Activated CD4-positive, alpha-beta memory T cell treated with anti-CD3 and anti-CD28 coated beads, Interleukin-2, amount 10 ng/mL, durations not matched to agents 7 days and 5 days (primary cell): ENCODE data around the gene ZNF274. TPM values are rescaled to one million over a fixed set of nuclear protein-coding genes. Genes with fewer than 3 reads are reported as not detected.

ENCODE experiments used
- total RNA-seq, 2 experiments: library from RNA; stranded (reverse); gene quantifications; one replicate each; pipeline ENCODE4 v1.2.3, GENCODE V29; 2021

The ZNF274 gene
- total RNA-seq, 2 experiments from 2014 or later, result 27.0 to 29.2 TPM

Other genes with a start within 250 kb of the ZNF274 start
- gene ZNF418, start 247.7 kb upstream of the ZNF274 start, total RNA-seq, result 1 to 10 TPM; 3.0 to 3.7 TPM
- 1 to 10 TPM; 5.8 to 6.1 TPM for gene ZNF256, start 235.4 kb upstream of the ZNF274 start, total RNA-seq
- gene C19orf18, start 208.5 kb upstream of the ZNF274 start, total RNA-seq, result under 1 TPM in 1 of 2 experiments, not detected in 1; 0.40 TPM
- gene ZNF606, start 180.2 kb upstream of the ZNF274 start, total RNA-seq, result 1 to 10 TPM; 9.6 to 9.7 TPM
- gene ZSCAN1, start 149.0 kb upstream of the ZNF274 start, total RNA-seq, result not detected
- gene ZNF135, start 123.8 kb upstream of the ZNF274 start, total RNA-seq, result not detected
- gene ZSCAN18, start 84.8 kb upstream of the ZNF274 start, total RNA-seq, result 10 to 100 TPM in 1 of 2 experiments, 1 to 10 TPM in 1; 9.8 to 11.6 TPM
- gene ZNF329, start 32.3 kb upstream of the ZNF274 start, total RNA-seq, result 1 to 10 TPM; 4.5 to 4.6 TPM
- 10 to 100 TPM; 47.5 to 50.0 TPM for gene ZNF544, start 45.9 kb downstream of the ZNF274 start, total RNA-seq
- gene ZNF8, start 95.9 kb downstream of the ZNF274 start, total RNA-seq, result 1 to 10 TPM; 4.5 TPM
- gene ERVK3-1, start 122.3 kb downstream of the ZNF274 start, total RNA-seq, result 10 to 100 TPM; 53.8 to 60.1 TPM
- 1 to 10 TPM; 5.4 to 5.7 TPM for gene ZSCAN22, start 143.9 kb downstream of the ZNF274 start, total RNA-seq
- gene A1BG, start 170.4 kb downstream of the ZNF274 start, total RNA-seq, result 1 to 10 TPM; 8.5 to 9.9 TPM
- gene ZNF497, start 179.7 kb downstream of the ZNF274 start, total RNA-seq, result 1 to 10 TPM; 1.1 to 1.2 TPM
- gene ZNF837, start 198.0 kb downstream of the ZNF274 start, total RNA-seq, result 1 to 10 TPM; 1.7 TPM
- 100 to 1,000 TPM; 785 to 801 TPM for gene RPS5, start 204.2 kb downstream of the ZNF274 start, total RNA-seq
- under 1 TPM in 1 of 2 experiments, not detected in 1; 0.45 TPM for gene RNF225, start 212.6 kb downstream of the ZNF274 start, total RNA-seq
- 1 to 10 TPM; 5.2 to 5.5 TPM for gene ZNF584, start 225.6 kb downstream of the ZNF274 start, total RNA-seq